Pancreas (tissue), 10 donors: ENCODE data around the gene AP4S1. TPM values are rescaled to one million over a fixed set of nuclear protein-coding genes. Genes with fewer than 3 reads are reported as not detected.
"Not testable (repeated sequence)": the region's sequence is repeated elsewhere in the genome, so short reads cannot be mapped to it uniquely, and the experiment has no call there.

Experiments
- ATAC-seq, 4 donors: fragments of 200-7000 bp; cut with Tn5 transposase; one replicate each; pipeline versions ENCODE4 v1.8.0 to v1.9.1; 2020; ENCODE audit warnings: mild to moderate bottlenecking in 4 of 4, moderate library complexity in 4 of 4
- DNase-seq, 6 donors: peaks; one replicate each; pipeline ENCODE4 v3.0.0-alpha.2; 2020
- FAIRE-seq: peaks from 2 replicates; lab custom pipeline; 2012; peaks lifted over from hg19 to GRCh38; lab: Jason Lieb, UNC
- H3K27ac ChIP-seq, 4 donors: fragments of 200-600 bp; sonication (generic); 1 replicate in 3 of 4; 2 replicates in 1 of 4; pipeline versions ENCODE4 v1.5.0 to v1.8.0; 2020
- H3K27me3 ChIP-seq, 4 donors: fragments of 200-600 bp; one replicate each; pipeline ENCODE4 v1.8.0; 2021
- H3K36me3 ChIP-seq, 3 donors: fragments of 200-600 bp; sonication (generic) in 1 of 3; one replicate each; pipeline versions ENCODE4 v1.5.0 to v1.8.0; 2020 to 2021
- H3K4me1 ChIP-seq, 3 donors: fragments of 200-600 bp; one replicate each; pipeline ENCODE4 v1.8.0; 2021
- H3K4me3 ChIP-seq, 4 donors: fragments of 200-600 bp; sonication (generic) in 2 of 4; one replicate each; pipeline versions ENCODE4 v1.5.0 to v1.8.0; 2020 to 2021
- H3K9me3 ChIP-seq, 4 donors: fragments of 200-600 bp; one replicate each; pipeline ENCODE4 v1.8.0; 2021
- WGBS, 2 donors: extraction: QIAGEN DNeasy Blood & Tissue Kit; methylation state at CpG; one replicate each; pipeline ENCODE4 v1.1.7; 2013; 5-methylcytosine and 5-hydroxymethylcytosine counted together
- intact Hi-C, 3 donors: fragments of 100-400 bp; cut with DNase I; formaldehyde crosslinking; loops; one replicate each; pipeline versions ENCODE4 v1.11.1 to v1.14.2; 2022
- polyA plus RNA-seq, 2 donors: library from polyadenylated mRNA; stranded (reverse); fragments of 200-250 nt; gene quantifications; one replicate each; pipeline ENCODE4 v1.2.3, GENCODE V29; 2013
- total RNA-seq, 6 donors: library from RNA; stranded (reverse); fragmentation: NEBNext Ultra II Directional in 4 of 6; extraction: Animal tissue kit (Norgen Biotek cat#: 25700) in 4 of 6; gene quantifications; one replicate each; pipeline versions ENCODE4 v1.2.1 to v1.2.4, GENCODE V29; 2021 to 2023
- TF ChIP-seq, protein P1 (sequence below), 4 donors: fragments of 200-600 bp; sonication (generic) in 3 of 4; IDR thresholded peaks; one replicate each; pipeline versions ENCODE4 v1.5.0 to v1.8.0; 2021; ENCODE audit warnings: antibody characterized with exemption in 4 of 4
- donor health status: healthy with polysubstance abuse.
- donor health status: DM: no; HTN: no; CAD: no; lungs with moderate emphysema.
- donor health status: DM: no; HTN: no; CAD: no.
- donor health status: control.
- donor health status: control.
- donor health status: Bipolar disorder and iron deficiency.
- donor health status: DM: yes; HTN: yes; CAD: no.
- donor health status: DM: no; HTN: no; CAD: no.
- donor health status: DM: no; HTN: no; CAD: no.
- donor health status: DM: yes; HTN: yes; CAD: no.

Gene AP4S1
- total and polyA plus RNA-seq, 8 donors, result 2.8 to 5.6 (median 4.4) TPM

DNA sequence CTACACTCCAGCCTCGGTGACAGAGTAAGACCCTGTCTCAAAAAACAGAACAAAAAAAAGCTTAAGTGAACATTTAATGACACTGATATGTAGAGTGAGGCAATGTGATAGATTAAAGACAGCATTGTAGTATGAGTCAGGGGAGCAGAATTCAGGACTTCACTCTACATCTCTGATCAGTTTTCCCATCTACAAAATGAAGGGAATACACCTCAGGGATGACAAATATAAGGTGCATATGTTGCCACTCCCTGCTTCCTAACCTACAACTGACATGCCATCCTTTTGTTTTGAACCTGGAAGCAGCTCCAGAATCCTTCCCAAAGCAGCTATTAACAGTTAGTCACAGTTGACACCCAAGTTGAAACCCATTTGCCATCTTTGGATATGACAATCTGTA is 31.6 kb downstream of the AP4S1 start:
- no peak for ATAC-seq
- FAIRE-seq, result no peak
- Histone ChIP-seq H3K4me3 (no peak overlapping the region), H3K9me3 (no peaks in the 10 kb centered on the region), H3K36me3 (no peaks in the 10 kb centered on the region), H3K4me1 (peaks cover 0 to 22% (median 10%) of the 10 kb centered on the region in 3 donors), H3K27me3 (no peaks in the 10 kb centered on the region), H3K27ac (peak overlapping the region in 2 of 4 donors; percentile 12 to 15)
- intact Hi-C loops, result no loop called here
- TF ChIP-seq, protein P1, sequence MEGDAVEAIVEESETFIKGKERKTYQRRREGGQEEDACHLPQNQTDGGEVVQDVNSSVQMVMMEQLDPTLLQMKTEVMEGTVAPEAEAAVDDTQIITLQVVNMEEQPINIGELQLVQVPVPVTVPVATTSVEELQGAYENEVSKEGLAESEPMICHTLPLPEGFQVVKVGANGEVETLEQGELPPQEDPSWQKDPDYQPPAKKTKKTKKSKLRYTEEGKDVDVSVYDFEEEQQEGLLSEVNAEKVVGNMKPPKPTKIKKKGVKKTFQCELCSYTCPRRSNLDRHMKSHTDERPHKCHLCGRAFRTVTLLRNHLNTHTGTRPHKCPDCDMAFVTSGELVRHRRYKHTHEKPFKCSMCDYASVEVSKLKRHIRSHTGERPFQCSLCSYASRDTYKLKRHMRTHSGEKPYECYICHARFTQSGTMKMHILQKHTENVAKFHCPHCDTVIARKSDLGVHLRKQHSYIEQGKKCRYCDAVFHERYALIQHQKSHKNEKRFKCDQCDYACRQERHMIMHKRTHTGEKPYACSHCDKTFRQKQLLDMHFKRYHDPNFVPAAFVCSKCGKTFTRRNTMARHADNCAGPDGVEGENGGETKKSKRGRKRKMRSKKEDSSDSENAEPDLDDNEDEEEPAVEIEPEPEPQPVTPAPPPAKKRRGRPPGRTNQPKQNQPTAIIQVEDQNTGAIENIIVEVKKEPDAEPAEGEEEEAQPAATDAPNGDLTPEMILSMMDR (IDR thresholded peaks at IDR 0.05), result no peak
- no peak for DNase-seq
- 82 to 95% methylated on average over 1 of the region's 1 CpG for WGBS, 2 donors

DNA sequence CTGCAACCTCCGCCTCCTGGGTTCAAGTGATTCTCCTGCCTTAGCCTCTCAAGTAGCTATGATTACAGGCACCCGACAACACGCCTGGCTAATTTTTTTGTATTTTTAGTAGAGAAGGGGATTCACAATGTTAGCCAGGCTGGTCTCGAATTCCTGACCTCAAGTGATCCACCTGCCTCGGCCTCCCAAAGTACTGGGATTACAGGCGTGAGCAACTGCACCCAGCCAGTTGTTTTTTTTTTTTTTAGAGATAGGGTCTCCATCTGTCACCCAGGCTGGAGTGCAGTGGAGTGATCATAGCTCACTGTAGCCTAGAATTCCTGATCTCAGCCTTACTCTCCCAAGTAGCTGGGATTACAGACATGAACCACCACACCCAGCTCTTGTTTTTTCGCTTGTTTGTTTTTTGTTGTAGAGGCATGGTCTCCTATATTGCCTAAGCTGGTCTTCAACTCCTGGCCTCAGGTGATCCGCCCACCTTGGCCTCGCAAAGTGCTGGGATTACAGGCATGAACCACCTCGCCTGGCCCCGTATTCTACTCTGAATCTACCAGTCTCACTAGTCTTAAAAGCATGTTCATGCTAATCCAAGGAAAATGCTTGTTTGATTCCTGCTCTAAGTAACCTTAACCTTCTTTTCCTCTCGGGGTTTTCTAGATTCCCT is 32.4 kb downstream of the AP4S1 start:
- 94 to 98% methylated on average over 12 of the region's 12 CpGs for WGBS, 2 donors
- no peaks in the 10 kb centered on the region for H3K36me3 ChIP-seq

DNA sequence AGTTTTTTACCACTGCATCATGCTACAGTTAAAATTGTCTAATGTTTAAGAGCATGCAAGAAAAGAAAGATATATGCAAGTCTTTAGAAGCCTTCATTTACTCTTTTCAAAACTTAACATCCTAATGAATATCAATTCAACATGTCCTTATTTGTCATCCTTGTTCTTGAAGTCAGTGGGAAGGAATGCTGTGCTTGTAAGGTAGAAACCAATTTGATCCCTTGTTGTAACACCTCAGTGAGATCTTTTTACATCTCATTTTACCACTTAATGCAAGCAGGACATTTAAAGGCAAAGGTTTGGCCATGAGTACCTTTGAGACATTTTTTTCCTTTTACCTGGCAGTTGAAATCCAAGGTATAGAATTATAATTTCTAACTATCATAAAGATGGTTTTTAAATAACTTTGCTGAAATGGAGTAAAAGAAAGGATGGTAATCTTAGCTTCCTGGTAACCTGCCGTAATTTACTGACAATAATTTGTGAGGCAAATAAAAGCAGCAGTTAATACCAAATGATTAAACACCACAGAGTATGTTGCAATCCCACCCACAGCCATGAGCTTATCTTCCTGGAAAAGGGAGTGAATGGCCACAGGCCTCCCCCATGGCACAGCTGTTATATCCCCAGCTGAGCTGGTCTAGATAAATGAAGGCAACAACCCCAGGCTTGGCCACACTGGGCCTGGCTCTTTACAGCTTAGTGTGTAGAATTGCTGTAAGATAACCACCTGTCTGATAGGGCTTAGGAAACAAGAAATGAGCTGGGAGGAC is 33.9 kb downstream of the AP4S1 start:
- ATAC-seq, result peak; percentile 88 to 97 (median 95)
- Histone ChIP-seq H3K27me3 (no peaks in the 10 kb centered on the region), H3K4me3 (no peak overlapping the region), H3K4me1 (peaks cover 0 to 14% (median 10%) of the 10 kb centered on the region in 3 donors), H3K27ac (peak overlapping the region in 2 of 4 donors; percentile 20 to 76), H3K36me3 (no peaks in the 10 kb centered on the region), H3K9me3 (no peaks in the 10 kb centered on the region)
- no peak for FAIRE-seq
- DNase-seq, result peak; percentile 46 to 70 (median 64)
- TF ChIP-seq, protein P1 (IDR thresholded peaks at IDR 0.05), result no peak
- intact Hi-C loops, result no loop called here
- WGBS, 2 donors, result 4 to 8% methylated on average over 1 of the region's 1 CpG

More for the DNA sequence above, 32.4 kb downstream of the AP4S1 start:
- H3K4me3 ChIP-seq, result no peak overlapping the region
- ATAC-seq (no peak), FAIRE-seq (no peak), DNase-seq (no peak)
- no peaks in the 10 kb centered on the region for H3K27me3 ChIP-seq
- H3K4me1 ChIP-seq, result peaks cover 0 to 20% (median 10%) of the 10 kb centered on the region in 3 donors
- peak overlapping the region in 2 of 4 donors; percentile 20 to 76 for H3K27ac ChIP-seq
- no peaks in the 10 kb centered on the region for H3K9me3 ChIP-seq
- intact Hi-C loops, result no loop called here
- TF ChIP-seq, protein P1 (IDR thresholded peaks at IDR 0.05), result no peak

DNA sequence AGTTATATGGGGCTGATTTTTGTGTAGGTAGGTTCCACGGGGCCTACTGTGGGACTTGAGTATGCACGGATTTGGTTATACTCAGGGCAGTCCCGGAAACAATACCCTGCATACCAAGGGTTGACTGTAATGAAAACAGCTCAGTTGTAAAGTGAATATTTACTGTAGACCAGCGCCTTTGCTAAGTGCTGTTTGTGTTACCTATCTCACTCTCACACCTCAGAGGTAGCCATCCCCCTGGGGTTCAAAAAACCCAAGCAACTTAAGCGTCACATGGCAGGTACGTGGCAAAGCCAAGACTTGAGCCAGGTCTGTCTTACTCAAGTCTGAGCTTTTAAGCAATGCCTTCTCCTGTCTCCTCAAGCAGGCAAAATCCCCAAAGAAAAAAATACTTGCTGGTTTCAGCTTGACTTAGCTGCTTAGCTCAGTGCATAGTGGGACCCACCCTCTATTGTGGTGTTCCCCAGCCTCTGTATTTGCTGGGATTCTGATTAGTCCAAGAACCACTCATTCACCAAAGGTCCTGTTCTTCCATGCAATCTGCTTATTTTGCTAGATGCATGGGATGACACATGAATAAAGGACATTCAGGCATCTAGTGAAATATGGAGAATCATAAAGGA is 34.9 kb downstream of the AP4S1 start:
- TF ChIP-seq, protein P1 (IDR thresholded peaks at IDR 0.05), result no peak
- DNase-seq, result no peak

DNA sequence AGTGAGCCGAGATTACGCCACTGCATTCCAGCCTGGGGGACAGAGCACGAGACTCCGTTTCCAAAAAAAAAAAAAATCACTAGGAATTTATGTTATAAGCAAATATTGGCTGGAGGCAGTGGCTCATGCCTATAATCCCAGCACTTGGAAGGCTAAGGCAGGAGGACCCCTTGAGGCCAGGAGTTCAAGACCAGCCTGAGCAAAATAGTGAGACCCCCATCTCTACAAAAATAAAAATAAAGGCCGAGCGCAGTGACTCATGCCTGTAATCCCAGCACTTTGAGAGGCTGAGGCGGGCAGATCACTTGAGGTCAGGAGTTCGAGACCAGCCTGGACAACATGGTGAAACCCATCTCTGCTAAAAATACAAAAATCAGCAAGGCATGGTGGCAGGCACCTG is 37.5 kb downstream of the AP4S1 start:
- intact Hi-C loops, DNase-seq, FAIRE-seq, H3K27ac ChIP-seq, H3K4me3 ChIP-seq, H3K9me3 ChIP-seq, ATAC-seq, H3K27me3 ChIP-seq, H3K36me3 ChIP-seq: not testable (repeated sequence)
- H3K4me1 ChIP-seq, result peaks cover 0 to 14% (median 10%) of the 10 kb centered on the region in 3 donors
- WGBS, 2 donors, result 94 to 99% methylated on average over 8 of the region's 8 CpGs

More for the DNA sequence above, 34.9 kb downstream of the AP4S1 start:
- no peak for FAIRE-seq
- 75 to 79% methylated on average over 6 of the region's 6 CpGs for WGBS, 2 donors
- intact Hi-C loops, result no loop called here
- Histone ChIP-seq H3K4me1 (peaks cover 0 to 14% (median 10%) of the 10 kb centered on the region in 3 donors), H3K36me3 (no peaks in the 10 kb centered on the region), H3K27ac (peak overlapping the region in 3 of 4 donors; percentile 23 to 76 (median 48)), H3K9me3 (no peaks in the 10 kb centered on the region), H3K4me3 (no peak overlapping the region), H3K27me3 (no peaks in the 10 kb centered on the region)
- no peak for ATAC-seq
